GM12891 (cell line): ENCODE results near the gene BPTF.

Experiments
- PAX5 ChIP-seq: IDR thresholded peaks from 2 replicates; pipeline ENCODE4 v1.6.1; 2011; ENCODE audit warnings: low read length, moderate library complexity, mild to moderate bottlenecking; ENCODE audit not compliant: insufficient read depth, severe bottlenecking
- POLR2A ChIP-seq: IDR thresholded peaks from 2 replicates; pipeline ENCODE4 v1.6.1; 2011; ENCODE audit warnings: low read depth, low read length, control low read depth
- TAF1 ChIP-seq: IDR thresholded peaks from 2 replicates; pipeline ENCODE4 v1.6.1; 2011; ENCODE audit warnings: low read depth, low read length, control low read depth

GRCh38 chr17:67982686-67983382, 157.5 kb downstream of the BPTF start:
- TF ChIP-seq TAF1 = no peak
- TF ChIP-seq PAX5 = no peak
- no peak for TF ChIP-seq POLR2A
